CD14-positive monocyte (primary cell): ENCODE measurements around the gene SLC25A39. TPM values are rescaled to one million over a fixed set of nuclear protein-coding genes. Genes with fewer than 3 reads are reported as not detected.

Source experiments
- DNase-seq, 3 donors: peaks; one replicate each; pipeline ENCODE4 v3.0.0-alpha.2; 2011 to 2022
- H2AFZ ChIP-seq: 2 replicates; pipeline ENCODE4 v1.6.0; 2012; ENCODE audit warnings: mild to moderate bottlenecking, low read depth, low read length, inconsistent platforms; ENCODE audit not compliant: insufficient read depth, poor library complexity, severe bottlenecking
- H3K27ac ChIP-seq, 2 donors: 1 replicate in 1 of 2; 2 replicates in 1 of 2; pipeline ENCODE4 v1.5.1; 2012 to 2013; ENCODE audit warnings: low read length in 2 of 2, control low read depth in 1 of 2, inconsistent platforms in 1 of 2, low read depth in 1 of 2, mild to moderate bottlenecking in 1 of 2
- H3K27me3 ChIP-seq, 2 donors: one replicate each; pipeline versions ENCODE4 v1.6.0 to v1.6.1; 2011 to 2013; ENCODE audit warnings: low read length in 2 of 2; ENCODE audit not compliant: control insufficient read depth in 2 of 2, insufficient read depth in 2 of 2
- H3K36me3 ChIP-seq, 2 donors: replicated peaks in 1 of 2; 1 replicate in 1 of 2; 2 replicates in 1 of 2; pipeline versions ENCODE4 v1.5.1 to v1.6.1; 2012 to 2013; ENCODE audit warnings: low read length in 2 of 2, control low read depth in 1 of 2, inconsistent platforms in 1 of 2, mild to moderate bottlenecking in 1 of 2; ENCODE audit not compliant: insufficient read depth in 2 of 2, control insufficient read depth in 1 of 2
- H3K4me1 ChIP-seq, 2 donors: 1 replicate in 1 of 2; 2 replicates in 1 of 2; pipeline versions ENCODE4 v1.5.1 to v1.6.1; 2012 to 2013; ENCODE audit warnings: low read length in 2 of 2, control low read depth in 1 of 2, inconsistent platforms in 1 of 2, mild to moderate bottlenecking in 1 of 2, moderate library complexity in 1 of 2; ENCODE audit not compliant: insufficient read depth in 2 of 2, control insufficient read depth in 1 of 2
- H3K4me2 ChIP-seq: replicated peaks from 2 replicates; pipeline ENCODE3; 2012; ENCODE audit warnings: low read length, moderate library complexity, mild to moderate bottlenecking; ENCODE audit not compliant: poor library complexity, severe bottlenecking; ENCODE audit errors: extremely low read depth
- H3K4me3 ChIP-seq, 3 experiments: fragments of 200-600 bp in 1 of 3; sonication (generic) in 1 of 3; replicated peaks in 1 of 3; 1 replicate in 2 of 3; 2 replicates in 1 of 3; pipeline ENCODE4 v1.5.1; 2011 to 2013; ENCODE audit warnings: low read length in 3 of 3, mild to moderate bottlenecking in 3 of 3, control low read depth in 2 of 3, low read depth in 2 of 3, inconsistent platforms in 1 of 3, moderate library complexity in 1 of 3
- H3K79me2 ChIP-seq: 2 replicates; pipeline ENCODE4 v1.6.0; 2012; ENCODE audit warnings: mild to moderate bottlenecking, control low read depth, inconsistent platforms, low read length, moderate library complexity; ENCODE audit not compliant: insufficient read depth
- H3K9ac ChIP-seq: 2 replicates; pipeline ENCODE4 v1.6.0; 2017; ENCODE audit warnings: low read length, mild to moderate bottlenecking; ENCODE audit not compliant: insufficient read depth, poor library complexity, severe bottlenecking
- H3K9me3 ChIP-seq, 2 donors: replicated peaks in 1 of 2; 1 replicate in 1 of 2; 2 replicates in 1 of 2; pipeline versions ENCODE4 v1.5.1 to v1.6.1; 2012 to 2013; ENCODE audit warnings: low read length in 2 of 2, control low read depth in 1 of 2; ENCODE audit not compliant: control insufficient read depth in 1 of 2, insufficient read depth in 1 of 2
- H4K20me1 ChIP-seq: 2 replicates; pipeline ENCODE4 v1.6.0; 2012; ENCODE audit warnings: mild to moderate bottlenecking, low read length, control low read depth, moderate library complexity; ENCODE audit not compliant: insufficient read depth
- H3K27ac Mint-ChIP-seq, 7 donors: one replicate each; pipeline ENCODE4 v1.8.0; 2020; ENCODE audit warnings: mild to moderate bottlenecking in 7 of 7, mixed read lengths in 7 of 7, moderate library complexity in 6 of 7, inconsistent platforms in 2 of 7
- H3K27me3 Mint-ChIP-seq, 3 donors: one replicate each; pipeline ENCODE4 v1.8.0; 2021 to 2022; ENCODE audit warnings: low read depth in 3 of 3, mild to moderate bottlenecking in 3 of 3, mixed read lengths in 3 of 3, moderate library complexity in 3 of 3, inconsistent platforms in 1 of 3
- H3K36me3 Mint-ChIP-seq, 2 donors: one replicate each; pipeline ENCODE4 v1.8.0; 2020; ENCODE audit warnings: mixed read lengths in 2 of 2, inconsistent platforms in 1 of 2, mild to moderate bottlenecking in 1 of 2
- H3K4me1 Mint-ChIP-seq: one replicate; pipeline ENCODE4 v1.8.0; 2020; ENCODE audit warnings: mild to moderate bottlenecking, mixed read lengths
- H3K4me3 Mint-ChIP-seq, 2 donors: one replicate each; pipeline ENCODE4 v1.8.0; 2020; ENCODE audit warnings: mild to moderate bottlenecking in 2 of 2, mixed read lengths in 2 of 2, moderate library complexity in 1 of 2
- H3K9me3 Mint-ChIP-seq, 7 donors: one replicate each; pipeline ENCODE4 v1.8.0; 2020 to 2022; ENCODE audit warnings: mixed read lengths in 7 of 7, mild to moderate bottlenecking in 6 of 7, moderate library complexity in 6 of 7, inconsistent platforms in 2 of 7
- CTCF ChIP-seq: fragments of 200-600 bp; IDR thresholded peaks from one replicate; pipeline ENCODE4 v1.8.0; 2022; ENCODE audit warnings: antibody characterized with exemption, mild to moderate bottlenecking
- WGBS: methylation state at CpG from one replicate; pipeline ENCODE4 v1.1.5; 2013; ENCODE audit warnings: missing lambda C conversion rate; ENCODE audit not compliant: insufficient coverage; 5-methylcytosine and 5-hydroxymethylcytosine counted together
- intact Hi-C, 2 donors: fragments of 100-400 bp; cut with micrococcal nuclease; formaldehyde crosslinking; loops; one replicate each; pipeline versions ENCODE4 v1.15.0 to v1.15.1; 2023
- polyA plus RNA-seq, 3 donors: library from polyadenylated mRNA; depleted of rRNA in 1 of 3; unstranded in 2 of 3; stranded (reverse) in 1 of 3; fragments of 300-500 nt in 2 of 3; fragments of >200 nt in 1 of 3; fragmentation: Illumina TruSeq in 2 of 3; gene quantifications; 1 replicate in 2 of 3; 2 replicates in 1 of 3; pipeline ENCODE4 v1.2.3, GENCODE V29; 2012 to 2021

Gene SLC25A39
- polyA plus RNA-seq, 3 donors, result 64.0 to 74.8 (median 64.5) TPM

DNA sequence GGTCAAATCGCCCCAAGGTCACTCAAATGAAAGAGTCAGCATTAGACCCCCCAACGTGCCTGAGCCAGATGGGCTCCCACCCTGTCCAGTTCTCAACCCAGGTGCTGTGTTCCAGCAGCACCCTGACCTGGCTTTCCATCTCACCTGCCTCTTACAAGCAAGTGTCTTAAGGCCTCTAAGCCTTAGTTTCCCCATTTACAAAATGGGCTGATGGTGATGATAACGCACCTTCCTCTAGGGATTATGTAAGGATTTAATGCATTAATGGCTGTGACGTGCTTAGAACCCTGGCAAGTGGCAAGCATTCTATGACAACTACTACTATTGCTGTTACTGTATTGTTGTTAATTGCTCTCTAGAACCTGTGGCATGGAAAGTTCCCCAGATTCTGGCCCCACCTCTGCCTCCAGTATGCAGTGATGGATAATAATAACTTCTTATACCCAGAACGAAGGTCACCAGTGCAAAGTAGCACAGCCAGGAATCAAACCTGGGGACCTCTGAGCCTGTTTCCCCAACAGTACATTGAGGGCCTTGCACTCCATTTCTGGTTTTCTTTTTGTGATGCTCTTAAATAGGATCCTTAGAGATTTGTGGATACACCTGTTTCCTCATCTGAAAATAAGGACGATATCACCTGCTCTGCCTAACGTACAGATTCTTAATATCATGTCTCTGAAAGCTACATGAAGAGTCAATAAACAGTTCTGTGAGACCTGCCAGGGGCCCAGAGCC, 3.3 kb upstream of the SLC25A39 start:
- Histone ChIP-seq H3K4me2 (no peak overlapping the region), H3K79me2 (peaks cover 9% of the 10 kb centered on the region), H3K27me3 (no peaks in the 10 kb centered on the region), H2AFZ (peak overlapping the region; percentile 21), H3K36me3 (no peaks in the 10 kb centered on the region), H3K4me3 (no peak overlapping the region), H3K27ac (no peak overlapping the region), H3K4me1 (peaks cover 51 to 62% of the 10 kb centered on the region in 2 donors), H3K9ac (no peak overlapping the region), H3K9me3 (no peaks in the 10 kb centered on the region), H4K20me1 (no peaks in the 10 kb centered on the region)
- H3K9me3 Mint-ChIP-seq, result peaks cover 0 to 2% (median 0%) of the 10 kb centered on the region in 7 donors
- intact Hi-C loops, result loop anchor here in 1 of 2 donors (10.0 kb wide), 1 partner anchor 203 kb away; the partner anchor contains the start of gene HDAC5
- peak overlapping the region in 4 of 7 donors; percentile 16 to 41 (median 20) for H3K27ac Mint-ChIP-seq
- WGBS, result 81% methylated on average over 2 of the region's 7 CpGs
- H3K4me1 Mint-ChIP-seq, result peaks cover 54% of the 10 kb centered on the region
- H3K36me3 Mint-ChIP-seq, result no peaks in the 10 kb centered on the region
- H3K27me3 Mint-ChIP-seq, result no peaks in the 10 kb centered on the region
- H3K4me3 Mint-ChIP-seq, result no peak overlapping the region
- no peak for TF ChIP-seq CTCF
- DNase-seq, result no peak

GRCh38 chr17:44326861-44327444, 2.3 kb upstream of the SLC25A39 start:
- Histone ChIP-seq H3K27me3 (no peaks in the 10 kb centered on the region), H2AFZ (no peak overlapping the region), H3K4me2 (peak overlapping the region; percentile 94), H3K9ac (no peak overlapping the region), H4K20me1 (no peaks in the 10 kb centered on the region), H3K36me3 (peaks cover 3 to 6% of the 10 kb centered on the region in 2 donors), H3K79me2 (peaks cover 9% of the 10 kb centered on the region), H3K4me3 (peak overlapping the region in 1 of 3 experiments; percentile 42), H3K4me1 (peaks cover 42 to 52% of the 10 kb centered on the region in 2 donors), H3K27ac (no peak overlapping the region), H3K9me3 (no peaks in the 10 kb centered on the region)
- Mint-ChIP-seq H3K4me1 (peaks cover 46% of the 10 kb centered on the region), H3K27ac (peak overlapping the region; percentile 72 to 92 (median 88)), H3K27me3 (no peaks in the 10 kb centered on the region), H3K4me3 (peak overlapping the region; percentile 58 to 75), H3K36me3 (peaks cover 3 to 6% of the 10 kb centered on the region in 2 donors), H3K9me3 (peaks cover 0 to 1% (median 0%) of the 10 kb centered on the region in 7 donors)
- DNase-seq, result peak; percentile 92 to 93 (median 93)
- WGBS, result 25% methylated on average over 14 of the region's 31 CpGs
- intact Hi-C loops, result loop anchor here in 1 of 2 donors (10.0 kb wide), 1 partner anchor 202 kb away; the partner anchor contains the start of gene HDAC5
- no peak for TF ChIP-seq CTCF
